ENCODE results near the gene RETREG1.
"Not testable (repeated sequence)": the region's sequence is repeated elsewhere in the genome, so short reads cannot be mapped to it uniquely, and the experiment has no call there.

RETREG1 gene

GRCh38 chr5:16616536-16617273 lies at the start of gene RETREG1:
Gene RETREG1 (minus strand): TSS chr5:16616997. CDS start chr5:16616971, 26 bp downstream.
- peak; percentile 85 for DNase-seq

GRCh38 chr5:16666130-16666882 lies 49.5 kb upstream of the RETREG1 start:
- peak; percentile 9 for DNase-seq

- DNase-seq = no peak
Measured at GRCh38 chr5:16665601-16666000, 48.8 kb upstream of the RETREG1 start.

- DNase-seq = no peak
Measured at GRCh38 chr5:16664368-16664767, 47.6 kb upstream of the RETREG1 start.

- DNase-seq = no peak
Measured at GRCh38 chr5:16663840-16664239, 47.0 kb upstream of the RETREG1 start.

- DNase-seq = no peak
Measured at GRCh38 chr5:16661713-16662112, 44.9 kb upstream of the RETREG1 start.

- DNase-seq = no peak
Measured at GRCh38 chr5:16660982-16661381, 44.2 kb upstream of the RETREG1 start.

GRCh38 chr5:16659536-16659935 lies 42.7 kb upstream of the RETREG1 start:
- DNase-seq = no peak

GRCh38 chr5:16656561-16657191 lies 39.9 kb upstream of the RETREG1 start:
- no peak for DNase-seq

- peak; percentile 24 for DNase-seq
Measured at GRCh38 chr5:16654647-16655334, 38.0 kb upstream of the RETREG1 start.

GRCh38 chr5:16648739-16649138 lies 31.9 kb upstream of the RETREG1 start:
- not testable (repeated sequence) for DNase-seq

- no peak for DNase-seq
Measured at GRCh38 chr5:16644301-16644889, 27.6 kb upstream of the RETREG1 start.

- DNase-seq = no peak
Measured at GRCh38 chr5:16642867-16643266, 26.1 kb upstream of the RETREG1 start.

GRCh38 chr5:16639206-16639605 lies 22.4 kb upstream of the RETREG1 start:
- DNase-seq = no peak

- DNase-seq = no peak
Measured at GRCh38 chr5:16628376-16628775, 11.6 kb upstream of the RETREG1 start.

GRCh38 chr5:16626696-16627264 lies 10.0 kb upstream of the RETREG1 start:
- DNase-seq = peak; percentile 46

- DNase-seq = no peak
Measured at GRCh38 chr5:16625096-16625495, 8.3 kb upstream of the RETREG1 start.

GRCh38 chr5:16619136-16619535 lies 2.3 kb upstream of the RETREG1 start:
- DNase-seq = no peak

- DNase-seq = no peak
Measured at GRCh38 chr5:16618138-16618897, 1.5 kb upstream of the RETREG1 start.

GRCh38 chr5:16617274-16617968 lies 624 bp upstream of the RETREG1 start:
- DNase-seq = peak; percentile 72
